PC-9 (cell line): Measurements from ENCODE around the gene STH. TPM values are rescaled to one million over a fixed set of nuclear protein-coding genes. Genes with fewer than 3 reads are reported as not detected.

Source experiments
- BruUV-seq: library from RNA; stranded (reverse); fragments of 400-500 nt; replicated peaks from 2 replicates; lab custom pipeline; 2021; lab: Mats Ljungman, UMichigan
- CTCF ChIA-PET: fragments of 300-600 bp; sonication (Branson Sonifier 250); formaldehyde crosslinking; loops from one replicate; lab custom pipeline; 2022; ENCODE audit warnings: antibody characterized with exemption; lab: Charles Lee
- POLR2A ChIA-PET: fragments of 300-600 bp; sonication (Branson Sonifier 250); formaldehyde crosslinking; loops from one replicate; lab custom pipeline; 2022; ENCODE audit warnings: antibody characterized with exemption; ENCODE audit not compliant: unreplicated experiment; lab: Charles Lee
- DNase-seq, 2 experiments: peaks; one replicate each; pipeline versions ENCODE4 v3.0.0 to v3.0.0-alpha.2; 2015 to 2022; ENCODE audit warnings: mixed read lengths in 1 of 2
- H2AFZ ChIP-seq: fragments of 200-600 bp; sonication (generic); 2 replicates; pipeline ENCODE4 v1.8.1; 2017; ENCODE audit warnings: antibody characterized with exemption
- H3F3A ChIP-seq: fragments of 200-600 bp; sonication (generic); 2 replicates; pipeline ENCODE4 v1.8.1; 2017; ENCODE audit warnings: antibody characterized with exemption, mild to moderate bottlenecking, low read depth; ENCODE audit not compliant: insufficient read depth
- H3K27ac ChIP-seq: fragments of 200-600 bp; sonication (generic); 2 replicates; pipeline ENCODE4 v1.6.1; 2016; ENCODE audit warnings: mixed run types
- H3K27me3 ChIP-seq: fragments of 200-600 bp; sonication (generic); 2 replicates; pipeline ENCODE4 v1.6.1; 2016; ENCODE audit warnings: low read depth, mixed run types; ENCODE audit not compliant: insufficient read depth
- H3K36me3 ChIP-seq: fragments of 200-600 bp; sonication (generic); 2 replicates; pipeline ENCODE4 v1.6.1; 2016; ENCODE audit warnings: low read depth, mixed run types
- H3K4me1 ChIP-seq: fragments of 200-600 bp; sonication (generic); replicated peaks from 2 replicates; pipeline ENCODE4 v1.6.1; 2016; ENCODE audit warnings: mixed run types; ENCODE audit not compliant: insufficient read depth
- H3K4me2 ChIP-seq: fragments of 200-600 bp; sonication (generic); 2 replicates; pipeline ENCODE4 v1.6.1; 2017; ENCODE audit warnings: mixed run types
- H3K4me3 ChIP-seq: fragments of 200-600 bp; sonication (generic); 2 replicates; pipeline ENCODE4 v1.6.1; 2016; ENCODE audit warnings: mixed run types
- H3K79me2 ChIP-seq: fragments of 200-600 bp; sonication (generic); 2 replicates; pipeline ENCODE4 v1.6.1; 2017; ENCODE audit warnings: low read depth, mixed run types
- H3K9me2 ChIP-seq: fragments of 200-600 bp; sonication (generic); 2 replicates; pipeline ENCODE4 v1.8.1; 2017; ENCODE audit warnings: mild to moderate bottlenecking; ENCODE audit not compliant: insufficient read depth
- H3K9me3 ChIP-seq: fragments of 200-600 bp; sonication (generic); 2 replicates; pipeline ENCODE4 v1.8.1; 2016; ENCODE audit warnings: low read depth; ENCODE audit not compliant: insufficient read depth
- H4K20me1 ChIP-seq: fragments of 200-600 bp; sonication (generic); 2 replicates; pipeline ENCODE4 v1.8.1; 2017; ENCODE audit not compliant: insufficient read depth
- EZH2 ChIP-seq: fragments of 200-600 bp; sonication (generic); IDR thresholded peaks from 2 replicates; pipeline ENCODE4 v1.8.0; 2017; ENCODE audit warnings: antibody characterized with exemption, low read depth
- intact Hi-C: fragments of 100-400 bp; cut with micrococcal nuclease; formaldehyde crosslinking; loops from one replicate; pipeline ENCODE4 v1.10.0; 2022; ENCODE audit not compliant: unreplicated experiment
- total RNA-seq: library from RNA; stranded (reverse); gene quantifications from 2 replicates; pipeline ENCODE4 v1.2.3, GENCODE V29; 2021
- TF ChIP-seq, protein P1 (sequence below): fragments of 200-600 bp; sonication (generic); conservative IDR thresholded peaks from 2 replicates; pipeline ENCODE4 v1.6.1; 2017; ENCODE audit warnings: mixed run types, antibody characterized with exemption, mild to moderate bottlenecking, moderate library complexity

The STH gene
- total RNA-seq, 1 experiment from 2014 or later, result not detected

DNA sequence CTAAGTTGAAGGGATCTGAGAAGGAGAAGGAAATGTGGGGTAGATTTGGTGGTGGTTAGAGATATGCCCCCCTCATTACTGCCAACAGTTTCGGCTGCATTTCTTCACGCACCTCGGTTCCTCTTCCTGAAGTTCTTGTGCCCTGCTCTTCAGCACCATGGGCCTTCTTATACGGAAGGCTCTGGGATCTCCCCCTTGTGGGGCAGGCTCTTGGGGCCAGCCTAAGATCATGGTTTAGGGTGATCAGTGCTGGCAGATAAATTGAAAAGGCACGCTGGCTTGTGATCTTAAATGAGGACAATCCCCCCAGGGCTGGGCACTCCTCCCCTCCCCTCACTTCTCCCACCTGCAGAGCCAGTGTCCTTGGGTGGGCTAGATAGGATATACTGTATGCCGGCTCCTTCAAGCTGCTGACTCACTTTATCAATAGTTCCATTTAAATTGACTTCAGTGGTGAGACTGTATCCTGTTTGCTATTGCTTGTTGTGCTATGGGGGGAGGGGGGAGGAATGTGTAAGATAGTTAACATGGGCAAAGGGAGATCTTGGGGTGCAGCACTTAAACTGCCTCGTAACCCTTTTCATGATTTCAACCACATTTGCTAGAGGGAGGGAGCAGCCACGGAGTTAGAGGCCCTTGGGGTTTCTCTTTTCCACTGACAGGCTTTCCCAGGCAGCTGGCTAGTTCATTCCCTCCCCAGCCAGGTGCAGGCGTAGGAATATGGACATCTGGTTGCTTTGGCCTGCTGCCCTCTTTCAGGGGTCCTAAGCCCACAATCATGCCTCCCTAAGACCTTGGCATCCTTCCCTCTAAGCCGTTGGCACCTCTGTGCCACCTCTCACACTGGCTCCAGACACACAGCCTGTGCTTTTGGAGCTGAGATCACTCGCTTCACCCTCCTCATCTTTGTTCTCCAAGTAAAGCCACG is 28.3 kb downstream of the STH start:
- Histone ChIP-seq H3K4me2 (no peak overlapping the region), H3K9me2 (no peaks in the 10 kb centered on the region), H4K20me1 (peaks cover 16% of the 10 kb centered on the region), H3K27me3 (no peaks in the 10 kb centered on the region), H3F3A (peaks cover 12% of the 10 kb centered on the region; the same call in 1 of the 2 replicates), H3K36me3 (peaks cover 8% of the 10 kb centered on the region; the same call in 1 of the 2 replicates), H3K27ac (no peak overlapping the region), H3K79me2 (no peaks in the 10 kb centered on the region), H3K4me1 (no peaks in the 10 kb centered on the region), H3K4me3 (no peak overlapping the region), H3K9me3 (no peaks in the 10 kb centered on the region), H2AFZ (no peak overlapping the region)
- no TSS peak for BruUV-seq
- intact Hi-C loops, result no loop called here
- no peak for TF ChIP-seq EZH2
- TF ChIP-seq, protein P1, sequence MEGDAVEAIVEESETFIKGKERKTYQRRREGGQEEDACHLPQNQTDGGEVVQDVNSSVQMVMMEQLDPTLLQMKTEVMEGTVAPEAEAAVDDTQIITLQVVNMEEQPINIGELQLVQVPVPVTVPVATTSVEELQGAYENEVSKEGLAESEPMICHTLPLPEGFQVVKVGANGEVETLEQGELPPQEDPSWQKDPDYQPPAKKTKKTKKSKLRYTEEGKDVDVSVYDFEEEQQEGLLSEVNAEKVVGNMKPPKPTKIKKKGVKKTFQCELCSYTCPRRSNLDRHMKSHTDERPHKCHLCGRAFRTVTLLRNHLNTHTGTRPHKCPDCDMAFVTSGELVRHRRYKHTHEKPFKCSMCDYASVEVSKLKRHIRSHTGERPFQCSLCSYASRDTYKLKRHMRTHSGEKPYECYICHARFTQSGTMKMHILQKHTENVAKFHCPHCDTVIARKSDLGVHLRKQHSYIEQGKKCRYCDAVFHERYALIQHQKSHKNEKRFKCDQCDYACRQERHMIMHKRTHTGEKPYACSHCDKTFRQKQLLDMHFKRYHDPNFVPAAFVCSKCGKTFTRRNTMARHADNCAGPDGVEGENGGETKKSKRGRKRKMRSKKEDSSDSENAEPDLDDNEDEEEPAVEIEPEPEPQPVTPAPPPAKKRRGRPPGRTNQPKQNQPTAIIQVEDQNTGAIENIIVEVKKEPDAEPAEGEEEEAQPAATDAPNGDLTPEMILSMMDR, result no peak
- POLR2A ChIA-PET, result no interaction called here
- peak in 1 of 2 experiments; percentile 19 for DNase-seq
- CTCF ChIA-PET, result no interaction called here

DNA sequence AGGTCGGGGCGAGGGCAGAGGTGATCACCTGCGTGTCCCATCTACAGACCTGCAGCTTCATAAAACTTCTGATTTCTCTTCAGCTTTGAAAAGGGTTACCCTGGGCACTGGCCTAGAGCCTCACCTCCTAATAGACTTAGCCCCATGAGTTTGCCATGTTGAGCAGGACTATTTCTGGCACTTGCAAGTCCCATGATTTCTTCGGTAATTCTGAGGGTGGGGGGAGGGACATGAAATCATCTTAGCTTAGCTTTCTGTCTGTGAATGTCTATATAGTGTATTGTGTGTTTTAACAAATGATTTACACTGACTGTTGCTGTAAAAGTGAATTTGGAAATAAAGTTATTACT is 28.9 kb downstream of the STH start:
- DNase-seq, result no peak
- BruUV-seq, result no TSS peak
- H2AFZ ChIP-seq, result no peak overlapping the region
- peaks cover 16% of the 10 kb centered on the region for H4K20me1 ChIP-seq
- TF ChIP-seq EZH2, result no peak
- TF ChIP-seq, protein P1, result no peak
- H3K4me2 ChIP-seq, result no peak overlapping the region
- no peaks in the 10 kb centered on the region for H3K79me2 ChIP-seq
- H3K9me2 ChIP-seq, result no peaks in the 10 kb centered on the region
- POLR2A ChIA-PET, result no interaction called here
- H3K36me3 ChIP-seq, result peaks cover 8% of the 10 kb centered on the region; the same call in 1 of the 2 replicates
- no peak overlapping the region for H3K4me3 ChIP-seq
- CTCF ChIA-PET, result no interaction called here
- no peaks in the 10 kb centered on the region for H3K4me1 ChIP-seq
- intact Hi-C loops, result no loop called here
- peaks cover 12% of the 10 kb centered on the region; the same call in 1 of the 2 replicates for H3F3A ChIP-seq
- no peak overlapping the region for H3K27ac ChIP-seq
- no peaks in the 10 kb centered on the region for H3K9me3 ChIP-seq
- H3K27me3 ChIP-seq, result no peaks in the 10 kb centered on the region

DNA sequence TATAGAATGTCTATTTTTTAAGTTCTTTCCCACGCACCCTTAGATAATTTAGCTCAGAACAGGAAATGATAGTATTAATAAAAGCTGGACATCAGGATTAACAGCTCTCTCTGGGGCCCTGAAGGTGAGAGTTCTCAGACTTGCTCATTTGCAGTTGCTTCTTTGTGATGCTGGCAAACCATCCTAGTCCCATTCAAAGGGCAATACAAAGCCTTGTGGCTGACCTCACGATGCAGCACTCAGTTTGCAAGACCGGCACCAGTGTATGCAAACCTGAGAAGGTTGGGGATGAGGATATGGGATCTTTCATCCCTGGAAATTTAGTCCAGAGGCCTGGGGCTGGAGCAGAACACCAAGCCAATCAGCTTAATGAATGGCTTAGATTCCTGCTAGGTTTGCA is 29.3 kb downstream of the STH start:
- H3K27ac ChIP-seq, result no peak overlapping the region
- H3K4me1 ChIP-seq, result no peaks in the 10 kb centered on the region
- no peak for TF ChIP-seq EZH2
- TF ChIP-seq, protein P1, result no peak
- no peak overlapping the region for H3K4me2 ChIP-seq
- H3K79me2 ChIP-seq, result no peaks in the 10 kb centered on the region
- peaks cover 12% of the 10 kb centered on the region; the same call in 1 of the 2 replicates for H3F3A ChIP-seq
- no peaks in the 10 kb centered on the region for H3K9me2 ChIP-seq
- ChIA-PET POLR2A (no interaction called here), CTCF (no interaction called here)
- intact Hi-C loops, result no loop called here
- no TSS peak for BruUV-seq
- no peaks in the 10 kb centered on the region for H3K9me3 ChIP-seq
- H3K36me3 ChIP-seq, result peaks cover 9% of the 10 kb centered on the region; the same call in 1 of the 2 replicates
- H4K20me1 ChIP-seq, result peaks cover 16% of the 10 kb centered on the region
- no peak for DNase-seq
- no peak overlapping the region for H3K4me3 ChIP-seq
- H2AFZ ChIP-seq, result no peak overlapping the region
- H3K27me3 ChIP-seq, result no peaks in the 10 kb centered on the region
